Stimulated activated CD4-positive, alpha-beta T cell treated with anti-CD3 and anti-CD28 coated beads, Interleukin-15, amount 100 ng/mL, for 1 hour (primary cell): ENCODE results near the gene GPAT2.
"Not testable (repeated sequence)": the region's sequence is repeated elsewhere in the genome, so short reads cannot be mapped to it uniquely, and the experiment has no call there.

Experiments
- DNase-seq, 2 donors: peaks; one replicate each; pipeline ENCODE4 v3.0.0-alpha.2; 2020; ENCODE audit warnings: low read depth in 1 of 2, low spot score in 1 of 2

The GPAT2 gene

DNA sequence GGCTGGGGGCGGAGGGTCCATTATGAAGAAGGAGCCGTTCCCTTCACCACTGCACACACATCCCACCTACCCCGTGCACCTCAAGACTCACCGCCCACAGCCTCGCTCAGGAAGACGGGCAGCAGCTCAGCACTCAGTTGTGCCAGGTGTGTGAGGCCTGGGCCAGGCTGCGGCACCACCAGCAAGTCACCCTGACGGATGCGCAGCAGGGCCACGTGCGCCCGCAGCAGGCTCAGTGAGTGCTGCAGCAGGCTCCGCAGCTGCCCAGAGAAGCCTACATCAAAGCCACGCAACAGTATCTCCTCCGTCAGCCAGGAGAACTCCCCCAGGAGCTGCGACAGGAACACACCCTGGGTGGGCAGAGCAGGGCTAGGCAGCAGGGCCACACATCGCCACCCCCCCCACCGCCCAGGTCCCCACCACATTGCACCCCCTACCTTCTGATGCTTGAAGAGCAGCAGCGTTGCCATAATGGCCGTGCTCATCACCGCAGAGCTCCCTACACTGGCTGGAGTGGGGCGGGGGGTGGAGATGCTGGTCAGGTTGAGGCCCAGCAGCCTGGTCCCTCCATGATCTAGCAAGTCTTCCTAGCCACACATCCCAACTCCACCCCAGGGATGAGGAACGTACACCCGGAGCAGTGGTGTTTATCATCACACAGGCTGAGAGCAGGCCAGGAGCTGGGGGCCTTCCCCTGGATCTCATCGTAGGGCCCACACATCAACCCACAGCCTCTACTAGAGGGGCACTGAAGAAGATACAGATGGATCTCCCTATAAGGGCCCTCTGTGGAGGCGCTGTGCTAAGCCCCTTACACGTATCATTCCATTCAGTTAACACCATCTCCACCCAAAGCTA is 10.2 kb downstream of the GPAT2 start:
- DNase-seq = no peak

DNA sequence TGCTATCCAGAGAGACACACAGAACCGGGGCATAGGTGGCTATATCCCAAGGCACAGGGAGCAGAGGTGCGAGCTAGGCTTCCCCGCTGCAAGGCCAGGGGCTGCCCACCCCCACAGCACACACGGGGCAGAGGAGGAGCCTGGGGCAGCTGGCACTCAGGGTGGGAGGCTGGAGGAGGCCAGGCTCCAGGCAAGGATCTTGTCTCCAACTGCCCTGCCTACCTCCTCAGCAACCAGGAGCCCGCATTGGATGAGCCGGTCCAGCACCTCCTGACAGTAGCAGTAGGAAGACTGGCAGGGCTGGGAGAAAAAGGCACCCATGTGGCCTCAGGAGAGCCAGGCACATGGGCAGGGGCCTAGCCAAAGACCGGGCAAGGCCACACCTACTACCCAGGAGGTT is 11.0 kb downstream of the GPAT2 start:
- DNase-seq = not testable (repeated sequence)

DNA sequence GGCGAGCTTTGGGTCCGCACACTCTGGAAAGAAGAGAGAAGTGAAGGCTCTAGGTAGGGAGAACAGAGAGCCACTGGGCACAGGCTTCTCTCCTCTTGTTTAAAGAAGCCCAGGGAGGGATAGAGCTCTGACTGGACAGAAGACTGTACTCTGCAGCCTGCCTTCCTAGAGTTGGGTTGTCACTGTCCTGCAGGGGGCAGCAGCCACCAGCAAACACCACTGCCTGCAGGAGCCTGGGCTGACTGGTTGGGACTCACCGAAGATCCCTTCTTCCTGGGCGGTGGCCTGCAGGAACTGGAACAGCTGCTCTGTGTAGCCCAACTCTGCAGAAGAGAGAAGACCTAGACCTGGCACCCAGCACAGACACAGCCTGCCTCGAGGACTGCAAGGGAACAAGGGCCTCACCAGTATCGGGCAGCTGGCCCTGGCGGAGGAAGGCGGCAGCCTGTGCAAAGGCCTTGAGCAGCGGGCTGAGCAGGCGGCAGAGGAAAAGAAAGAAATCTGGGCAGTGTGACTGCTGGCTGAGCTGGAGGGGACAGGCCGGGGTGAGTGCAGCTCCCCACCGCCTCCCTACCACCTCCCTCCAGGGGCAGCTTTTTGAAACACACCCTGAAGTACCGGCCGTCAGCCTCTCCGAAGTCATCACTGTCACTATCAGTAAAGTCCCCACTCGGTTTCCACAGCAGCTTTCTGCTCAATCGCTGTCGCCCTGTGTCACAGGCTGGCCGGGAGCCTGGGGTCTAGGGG is 11.8 kb downstream of the GPAT2 start:
- DNase-seq = peak; percentile 29 to 57

DNA sequence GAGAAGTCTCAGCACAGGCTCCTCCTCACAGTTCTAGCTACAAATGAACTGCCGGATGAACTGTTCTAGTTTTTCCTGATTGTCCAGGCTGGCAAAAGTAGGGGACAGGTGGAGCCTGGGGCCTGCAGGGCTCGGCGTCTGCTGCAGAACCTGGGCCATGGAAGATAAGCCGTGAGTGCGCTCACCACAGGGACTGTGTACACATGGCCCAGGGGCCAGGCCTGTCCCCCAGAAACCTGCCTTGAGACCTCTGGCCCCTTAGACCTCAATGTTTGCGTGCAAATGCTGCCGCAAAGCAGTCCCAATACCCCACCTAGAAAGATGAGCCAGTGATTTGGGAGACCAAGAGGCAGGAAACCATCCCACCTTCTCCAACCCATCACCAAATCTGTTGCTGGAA is 12.6 kb downstream of the GPAT2 start:
- not testable (repeated sequence) for DNase-seq

DNA sequence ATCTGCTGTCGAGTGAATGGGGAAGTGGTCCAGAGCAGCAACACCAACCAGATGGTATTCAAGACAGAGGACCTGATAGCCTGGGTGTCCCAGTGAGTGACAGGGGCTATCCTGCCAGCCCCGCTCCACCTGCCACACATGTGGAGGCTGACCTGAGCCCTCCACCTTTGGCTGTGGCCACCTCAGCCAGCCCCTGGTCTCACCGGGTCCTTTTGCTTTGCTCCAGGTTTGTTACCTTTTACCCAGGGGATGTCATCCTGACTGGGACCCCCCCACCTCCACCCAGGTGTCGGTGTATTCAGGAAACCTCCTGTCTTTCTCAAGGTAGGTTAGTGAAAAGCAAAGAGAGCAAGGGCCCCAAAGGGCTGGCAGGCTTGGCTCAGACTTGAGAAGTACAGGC is 13.6 kb downstream of the GPAT2 start:
- not testable (repeated sequence) for DNase-seq

DNA sequence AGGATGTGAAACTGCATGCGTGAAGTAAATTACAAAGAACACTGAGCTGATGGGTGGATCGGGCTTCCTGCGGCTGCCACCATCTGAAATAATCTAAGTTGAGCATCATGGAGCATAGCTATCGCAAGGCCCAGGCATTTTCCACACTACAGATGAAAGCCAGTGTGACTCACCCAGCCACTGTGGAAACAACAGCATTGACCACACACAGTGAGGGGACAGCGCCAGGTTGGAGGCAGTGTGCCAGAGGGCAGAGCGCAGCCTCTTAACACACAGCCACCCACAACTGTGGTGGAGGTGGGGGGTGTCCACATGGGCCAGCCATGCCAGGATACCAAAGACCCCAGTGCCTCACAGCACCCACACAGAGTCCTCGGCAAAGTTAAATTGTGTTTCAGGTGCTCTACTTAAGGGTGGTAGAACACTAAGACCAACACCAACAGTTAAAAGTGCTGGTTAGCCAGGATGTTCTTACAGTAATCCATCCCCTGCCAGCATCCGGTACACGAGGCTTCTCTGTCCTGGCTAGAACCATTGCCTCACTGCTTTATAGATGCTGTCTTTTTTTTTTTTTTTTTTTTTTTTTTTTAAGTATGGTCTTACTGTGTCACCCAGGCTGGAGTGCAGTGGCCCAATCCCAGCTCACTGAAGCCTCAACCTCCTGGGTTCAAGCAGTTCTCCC is 14.7 kb downstream of the GPAT2 start:
- DNase-seq = not testable (repeated sequence)

DNA sequence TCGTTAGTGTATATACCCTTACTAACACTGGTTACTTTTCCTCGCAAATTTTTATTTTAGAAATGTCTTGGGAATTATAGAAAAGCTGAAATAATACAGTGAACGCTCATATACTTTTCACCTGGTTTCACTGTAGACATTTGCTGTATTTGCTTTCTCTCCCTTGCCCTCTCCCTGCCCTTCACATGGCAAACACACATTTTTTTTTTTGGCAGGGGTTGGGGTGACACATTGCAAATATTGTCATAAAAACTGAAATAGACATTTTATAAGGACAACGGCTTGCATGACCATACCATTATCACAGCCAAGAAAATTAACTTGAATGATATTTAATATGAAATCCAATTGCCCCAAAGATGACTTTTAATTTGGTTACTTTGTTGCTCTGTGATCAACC is 18.4 kb downstream of the GPAT2 start:
- not testable (repeated sequence) for DNase-seq

DNA sequence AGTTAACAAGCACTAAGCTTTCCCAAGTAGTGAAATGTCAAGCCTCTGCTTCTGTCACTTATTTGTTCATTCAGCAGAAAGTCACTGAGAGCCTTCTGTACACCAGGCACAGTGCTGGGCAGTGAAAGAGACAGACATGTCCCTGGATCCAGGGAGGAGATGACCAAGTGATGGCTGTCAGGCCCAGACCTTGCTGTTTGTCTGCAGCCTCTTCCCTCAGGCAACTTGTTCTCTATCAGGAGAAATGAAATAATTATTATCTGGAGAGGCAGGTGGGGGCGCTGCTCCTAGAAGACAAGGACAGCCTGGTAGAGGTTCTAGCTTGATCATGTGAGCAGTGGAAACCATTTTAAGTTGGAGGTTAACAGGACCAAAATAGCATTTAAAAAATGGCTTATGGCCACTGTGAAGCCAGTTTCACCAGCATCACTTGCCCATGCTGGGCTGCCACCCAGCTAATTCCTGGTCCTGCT is 21.9 kb downstream of the GPAT2 start:
- not testable (repeated sequence) for DNase-seq

DNA sequence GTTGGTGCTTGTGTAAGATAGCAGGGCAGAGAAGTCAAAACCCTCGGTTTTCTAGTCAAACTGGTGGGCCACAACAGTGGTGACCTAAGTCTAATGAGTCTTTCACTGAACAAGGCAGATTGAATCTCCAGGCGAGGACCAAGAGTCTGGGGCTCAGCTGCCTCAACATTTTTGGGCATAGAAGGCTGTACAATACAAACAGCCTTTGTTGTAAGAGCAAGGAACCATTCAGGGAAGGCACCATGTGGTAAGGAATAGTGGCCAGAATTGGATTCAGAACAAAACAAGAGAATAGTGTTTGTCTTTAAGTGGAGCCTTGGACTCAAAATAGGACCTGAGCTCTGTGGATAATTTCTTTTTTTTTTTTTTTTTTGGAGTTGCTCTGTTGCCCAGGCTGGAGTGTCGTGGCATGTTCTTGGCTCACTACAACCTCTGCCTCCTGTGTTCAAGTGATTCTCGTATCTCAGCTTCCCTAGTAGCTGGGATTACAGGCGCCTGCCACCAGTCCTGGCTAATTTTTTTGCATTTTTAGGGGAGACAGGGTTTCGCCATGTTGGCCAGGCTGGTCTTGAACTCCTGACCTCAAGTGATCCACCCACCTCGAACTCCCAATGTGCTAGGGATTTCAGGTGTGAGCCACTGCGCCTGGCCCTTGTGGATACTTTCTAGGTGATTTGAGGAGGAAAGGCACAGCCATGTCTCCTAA is 22.5 kb downstream of the GPAT2 start:
- DNase-seq = not testable (repeated sequence)

DNA sequence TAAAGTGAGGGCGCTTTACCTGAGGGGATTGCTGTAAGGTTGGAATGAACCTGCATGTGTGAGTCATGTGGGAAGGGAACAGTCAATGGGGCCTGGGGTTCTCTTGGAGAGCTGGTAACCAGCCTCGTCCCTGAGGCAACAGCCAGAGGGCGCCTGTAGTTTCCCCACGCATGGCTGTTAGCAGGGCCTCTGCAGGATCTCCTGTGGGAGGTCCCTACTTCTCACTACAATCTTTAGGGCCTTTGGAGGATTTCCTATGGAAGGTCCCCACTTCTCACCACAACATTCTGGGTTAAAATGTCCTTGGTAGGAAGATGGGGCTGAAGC is 23.6 kb downstream of the GPAT2 start:
- DNase-seq = not testable (repeated sequence)

DNA sequence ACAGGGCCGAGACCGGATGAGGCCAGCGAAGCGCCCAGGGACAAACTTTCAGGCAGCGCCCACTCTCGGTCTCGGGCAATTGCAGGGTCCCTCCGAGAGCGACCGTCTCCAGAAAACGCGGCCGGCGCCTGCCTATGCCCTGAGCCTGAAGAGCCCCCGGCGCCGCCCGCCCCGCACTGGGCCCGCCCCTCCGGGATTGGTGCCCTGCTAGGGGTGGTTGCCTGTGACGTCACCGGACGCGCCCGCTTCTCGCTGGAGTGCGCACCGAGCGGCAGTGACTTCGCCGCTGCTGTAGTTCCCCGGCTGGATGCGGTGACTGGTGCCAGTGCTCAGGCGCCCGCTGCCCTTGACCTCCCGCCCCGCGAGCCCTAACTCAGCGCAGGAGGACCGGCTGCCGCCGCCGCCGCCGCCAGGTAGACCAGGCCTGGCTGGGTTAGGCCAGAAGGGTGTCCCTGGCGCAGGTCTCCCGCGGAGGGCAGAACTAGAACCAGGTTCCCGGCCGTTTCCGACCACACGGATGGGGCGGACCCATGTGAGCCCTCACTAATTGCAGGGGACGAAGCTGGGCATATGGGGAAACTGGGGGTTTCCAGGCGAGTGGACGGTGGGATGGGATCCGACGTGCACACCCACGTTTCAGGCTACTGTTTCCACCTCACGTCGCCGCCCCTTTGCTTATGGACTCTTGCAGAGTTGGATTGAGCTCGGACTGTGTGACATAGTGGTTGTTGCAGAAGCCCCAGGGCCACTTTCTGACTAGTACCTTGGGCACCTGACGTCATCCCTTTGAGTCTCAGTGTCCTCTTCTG is 24.2 kb downstream of the GPAT2 start:
- DNase-seq = peak; percentile 91 to 96

DNA sequence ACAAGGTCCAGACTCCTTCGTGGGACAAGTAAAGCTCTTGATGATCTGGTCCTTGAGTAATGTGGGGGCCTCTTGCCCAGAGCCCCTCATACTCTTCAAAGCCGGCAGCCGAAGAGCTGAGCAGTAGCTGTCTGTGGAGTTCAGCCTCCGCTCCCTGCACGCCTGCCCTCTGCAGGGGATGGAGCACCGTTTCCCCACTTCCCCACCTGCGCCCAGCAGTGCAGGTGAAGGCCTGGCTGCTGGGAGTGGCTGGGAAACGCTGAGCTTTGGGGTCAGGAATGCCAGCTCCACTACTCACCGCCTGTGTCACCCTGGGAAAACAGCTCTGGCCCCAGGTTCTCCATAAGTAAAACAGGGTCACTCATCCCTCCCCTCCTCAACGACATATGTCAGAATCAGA is 24.9 kb downstream of the GPAT2 start:
- DNase-seq = not testable (repeated sequence)

DNA sequence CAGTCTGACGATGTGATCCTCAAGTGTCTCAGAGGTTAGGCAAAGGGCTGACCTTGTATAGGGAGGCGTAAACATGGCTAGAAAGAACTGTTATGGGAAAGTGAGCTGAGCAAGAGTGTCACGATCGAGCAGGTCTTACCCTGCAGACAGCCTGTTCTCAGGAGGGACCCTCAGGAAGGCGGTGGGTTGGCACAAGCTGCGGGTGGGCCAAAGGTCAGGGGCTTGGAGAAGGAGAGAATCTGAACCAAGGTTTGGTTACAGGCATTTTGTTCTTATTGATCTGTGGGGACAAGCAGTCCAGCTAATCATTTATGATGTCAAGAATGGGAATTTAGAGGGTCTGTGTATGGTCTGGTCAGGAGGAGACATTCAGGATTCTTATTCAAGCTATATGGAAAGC is 26.7 kb downstream of the GPAT2 start:
- not testable (repeated sequence) for DNase-seq

DNA sequence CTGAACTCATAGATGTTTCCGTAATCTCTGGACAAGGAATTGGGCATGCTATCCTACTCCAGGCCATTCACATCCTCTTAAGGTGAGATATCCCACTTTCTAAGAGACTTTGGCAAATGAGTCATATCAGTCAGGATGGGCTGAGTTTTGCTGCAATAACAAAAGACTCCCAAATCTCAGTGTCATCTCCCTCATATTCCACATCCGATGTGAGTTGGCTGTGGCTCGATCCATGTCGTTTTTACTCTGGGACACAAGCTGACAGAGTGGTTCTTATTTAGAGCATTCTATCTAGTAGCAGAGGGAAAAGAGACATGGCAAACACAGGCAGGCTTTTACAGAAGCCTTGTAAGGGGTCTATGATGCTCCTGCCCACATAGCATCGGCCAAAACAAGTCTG is 28.5 kb downstream of the GPAT2 start:
- not testable (repeated sequence) for DNase-seq

DNA sequence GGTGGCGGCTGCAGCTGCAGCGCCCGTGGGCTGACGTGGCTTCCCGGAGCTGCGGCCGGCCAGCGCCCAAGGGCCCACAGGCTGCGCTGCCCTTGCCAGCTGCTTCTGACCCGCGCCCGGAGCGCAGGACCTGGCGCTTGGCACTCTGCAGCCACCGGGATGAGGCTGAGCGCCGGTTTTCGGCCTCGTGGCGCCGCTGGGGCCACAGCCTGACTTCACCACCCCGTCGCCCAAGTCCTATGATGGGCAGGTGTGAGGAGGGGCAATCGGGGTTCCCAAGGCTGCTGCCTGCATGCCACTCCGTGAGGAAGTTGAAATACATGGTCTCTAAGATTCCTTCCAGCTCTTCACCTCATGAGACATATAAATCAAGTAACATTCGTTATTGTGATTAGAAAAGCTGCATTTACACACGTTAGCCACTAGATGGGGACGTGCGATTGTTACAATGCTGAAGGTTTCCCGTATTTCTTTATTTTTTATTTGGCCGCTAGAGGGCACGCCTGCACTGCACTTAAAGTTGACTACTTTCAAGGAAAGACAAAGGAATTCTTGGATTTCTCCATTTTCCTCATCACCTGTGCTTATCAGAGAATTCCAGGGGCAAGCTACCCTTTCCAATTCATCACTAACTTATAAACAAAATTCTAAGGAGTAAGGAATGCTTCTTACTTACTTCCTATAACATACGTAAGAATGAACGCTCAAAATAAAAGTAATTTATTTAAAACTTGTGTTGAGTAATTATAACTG is 42.0 kb downstream of the GPAT2 start:
- peak; percentile 3 to 17 for DNase-seq

DNA sequence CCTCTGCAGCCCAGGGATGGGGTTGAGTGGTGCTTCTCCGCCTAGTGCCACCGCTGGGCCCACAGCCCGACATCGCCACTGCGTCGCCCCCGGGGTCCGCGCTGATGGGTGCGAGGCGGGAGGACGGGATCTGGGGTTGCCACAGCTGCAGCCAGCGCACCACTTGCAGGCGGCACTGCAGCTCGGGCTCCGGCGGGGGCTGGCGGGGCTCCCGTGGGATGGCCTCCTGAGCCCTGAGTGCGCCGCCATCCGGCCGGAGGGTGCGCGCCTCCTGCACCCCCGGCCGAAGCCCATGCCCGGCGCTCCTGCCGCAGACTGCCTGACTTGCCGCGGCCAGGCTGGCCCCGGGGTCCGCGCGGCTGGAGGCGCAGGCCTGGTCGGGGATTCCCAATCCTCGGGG is 42.6 kb downstream of the GPAT2 start:
- DNase-seq = peak in 1 of 2 donors; percentile 8

DNA sequence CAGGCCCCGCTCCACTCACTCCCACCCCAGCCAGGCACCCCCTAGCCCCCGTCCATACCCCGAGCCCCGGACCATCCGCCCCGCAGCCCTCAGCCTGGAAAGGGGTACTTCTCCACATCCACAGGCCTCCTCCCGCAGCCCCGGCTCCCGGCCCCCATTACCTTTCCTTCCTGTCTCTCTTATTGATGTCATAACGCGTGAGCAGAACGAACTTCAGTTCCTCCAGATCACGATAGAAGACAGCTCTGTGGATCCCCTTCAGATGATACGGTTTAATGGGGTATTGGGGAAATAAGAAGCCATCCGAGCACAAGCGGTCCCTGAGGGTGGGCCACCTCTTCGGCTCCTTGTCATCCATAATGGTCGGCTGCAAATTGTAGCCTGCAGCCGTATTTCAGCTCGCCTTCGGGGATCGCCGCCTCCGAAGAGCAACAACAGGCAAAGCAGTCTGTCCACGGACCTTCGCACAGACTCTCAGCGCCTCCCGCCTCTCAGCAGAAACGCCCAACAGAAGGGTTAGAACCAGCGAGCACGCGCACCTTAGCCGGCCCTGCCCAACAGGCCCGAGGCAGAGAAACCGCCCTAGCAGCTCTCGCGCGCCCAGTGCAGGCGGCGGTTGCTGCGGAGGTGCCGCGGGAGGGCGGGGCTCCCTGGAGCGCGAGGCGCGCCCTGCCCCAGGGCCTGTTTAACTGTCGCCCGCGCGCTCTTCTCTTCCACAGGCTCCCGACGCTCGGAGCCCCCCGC is 43.2 kb downstream of the GPAT2 start, which contains the start of gene ANKRD36C:
TSS of gene ANKRD36C (minus strand) at position 474 of the 744 bp plus-strand sequence. CDS start at position 358, 116 bp downstream.
- peak; percentile 4 to 12 for DNase-seq

DNA sequence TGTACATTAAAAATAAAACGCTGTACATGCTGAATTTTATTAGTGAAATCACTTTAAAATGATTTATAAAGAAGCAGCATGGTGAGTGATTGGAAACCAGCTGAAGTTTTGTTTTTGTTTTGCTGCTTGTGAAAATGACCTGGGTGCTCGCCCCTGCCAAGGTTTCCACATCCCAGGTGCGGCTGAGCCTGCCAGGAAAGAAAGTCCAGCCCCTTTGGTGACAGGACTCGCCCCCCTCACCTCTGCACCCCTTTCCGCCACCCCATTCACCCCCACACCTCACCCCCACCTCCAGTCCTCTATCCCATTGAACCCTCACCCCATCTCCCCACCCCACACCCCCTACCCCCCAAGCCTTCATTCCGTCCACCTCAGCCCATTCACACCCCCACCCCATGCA is 43.8 kb downstream of the GPAT2 start:
- DNase-seq = not testable (repeated sequence)
